Kidney epithelial cell (primary cell): ENCODE results near the gene RCOR3. TPM values are rescaled to one million over a fixed set of nuclear protein-coding genes. Genes with fewer than 3 reads are reported as not detected.
"Not testable (repeated sequence)": the region's sequence is repeated elsewhere in the genome, so short reads cannot be mapped to it uniquely, and the experiment has no call there.

Experiments
- DNase-seq: peaks from one replicate; pipeline ENCODE4 v3.0.0-alpha.2; 2010; ENCODE audit warnings: low read depth
- H3K27me3 ChIP-seq: 2 replicates; pipeline ENCODE4 v1.6.0; 2011; ENCODE audit warnings: low read length; ENCODE audit not compliant: control insufficient read depth, insufficient read depth
- H3K36me3 ChIP-seq: 2 replicates; pipeline ENCODE4 v1.5.1; 2011; ENCODE audit warnings: low read length; ENCODE audit not compliant: control insufficient read depth, insufficient read depth
- H3K4me3 ChIP-seq: 2 replicates; pipeline ENCODE4 v1.5.1; 2011; ENCODE audit warnings: low read depth, mild to moderate bottlenecking, control low read depth, low read length
- total RNA-seq: library from RNA; depleted of rRNA; stranded (reverse); fragments of >200 nt; gene quantifications from 2 replicates; pipeline ENCODE4 v1.2.3, GENCODE V29; 2015
- TF ChIP-seq, protein P1 (sequence below): IDR thresholded peaks from 2 replicates; pipeline ENCODE4 v1.5.1; 2011; ENCODE audit warnings: mild to moderate bottlenecking, moderate library complexity, low read length, control low read depth, inconsistent platforms; ENCODE audit not compliant: insufficient read depth, poor library complexity, severe bottlenecking

The RCOR3 gene
- total RNA-seq, 1 donor from 2014 or later = 29.0 TPM

DNA sequence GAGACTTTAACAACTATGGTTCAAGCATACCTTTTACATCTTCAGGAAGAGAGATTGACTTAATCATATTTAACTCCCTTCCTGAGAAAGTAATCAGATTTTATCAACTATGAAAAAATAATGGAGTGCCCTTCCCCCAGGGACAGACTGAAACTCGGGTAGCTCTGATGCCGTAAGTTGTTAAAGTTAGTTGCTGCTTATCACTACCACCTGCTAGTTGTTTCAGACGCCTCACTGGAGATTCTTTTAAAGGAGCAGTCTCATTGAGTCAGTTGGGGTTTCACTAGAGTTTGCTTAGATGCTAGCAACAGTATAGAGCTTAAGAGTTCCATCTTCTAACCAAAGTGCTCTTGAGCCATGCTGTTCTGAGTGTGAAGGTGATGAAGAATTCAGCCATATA lies 50.5 kb downstream of the RCOR3 start:
- no peak overlapping the region for H3K4me3 ChIP-seq
- DNase-seq = no peak
- no peaks in the 10 kb centered on the region for H3K27me3 ChIP-seq
- TF ChIP-seq, protein P1, sequence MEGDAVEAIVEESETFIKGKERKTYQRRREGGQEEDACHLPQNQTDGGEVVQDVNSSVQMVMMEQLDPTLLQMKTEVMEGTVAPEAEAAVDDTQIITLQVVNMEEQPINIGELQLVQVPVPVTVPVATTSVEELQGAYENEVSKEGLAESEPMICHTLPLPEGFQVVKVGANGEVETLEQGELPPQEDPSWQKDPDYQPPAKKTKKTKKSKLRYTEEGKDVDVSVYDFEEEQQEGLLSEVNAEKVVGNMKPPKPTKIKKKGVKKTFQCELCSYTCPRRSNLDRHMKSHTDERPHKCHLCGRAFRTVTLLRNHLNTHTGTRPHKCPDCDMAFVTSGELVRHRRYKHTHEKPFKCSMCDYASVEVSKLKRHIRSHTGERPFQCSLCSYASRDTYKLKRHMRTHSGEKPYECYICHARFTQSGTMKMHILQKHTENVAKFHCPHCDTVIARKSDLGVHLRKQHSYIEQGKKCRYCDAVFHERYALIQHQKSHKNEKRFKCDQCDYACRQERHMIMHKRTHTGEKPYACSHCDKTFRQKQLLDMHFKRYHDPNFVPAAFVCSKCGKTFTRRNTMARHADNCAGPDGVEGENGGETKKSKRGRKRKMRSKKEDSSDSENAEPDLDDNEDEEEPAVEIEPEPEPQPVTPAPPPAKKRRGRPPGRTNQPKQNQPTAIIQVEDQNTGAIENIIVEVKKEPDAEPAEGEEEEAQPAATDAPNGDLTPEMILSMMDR = no peak
- no peaks in the 10 kb centered on the region for H3K36me3 ChIP-seq

DNA sequence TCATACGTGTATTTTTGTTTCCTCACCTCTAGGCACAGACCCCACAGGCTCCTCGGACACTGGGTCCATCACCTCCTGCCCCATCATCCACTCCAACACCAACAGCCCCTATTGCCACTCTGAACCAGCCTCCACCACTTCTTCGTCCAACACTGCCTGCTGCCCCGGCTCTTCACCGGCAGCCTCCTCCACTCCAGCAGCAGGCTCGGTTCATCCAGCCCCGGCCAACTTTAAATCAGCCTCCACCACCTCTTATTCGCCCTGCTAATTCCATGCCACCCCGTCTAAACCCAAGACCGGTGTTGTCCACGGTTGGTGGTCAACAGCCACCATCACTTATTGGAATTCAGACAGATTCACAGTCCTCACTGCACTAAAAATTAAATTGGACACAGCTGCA lies 54.2 kb downstream of the RCOR3 start:
- H3K27me3 ChIP-seq = no peaks in the 10 kb centered on the region
- TF ChIP-seq, protein P1 = no peak
- no peak overlapping the region for H3K4me3 ChIP-seq
- no peak for DNase-seq
- no peaks in the 10 kb centered on the region for H3K36me3 ChIP-seq

DNA sequence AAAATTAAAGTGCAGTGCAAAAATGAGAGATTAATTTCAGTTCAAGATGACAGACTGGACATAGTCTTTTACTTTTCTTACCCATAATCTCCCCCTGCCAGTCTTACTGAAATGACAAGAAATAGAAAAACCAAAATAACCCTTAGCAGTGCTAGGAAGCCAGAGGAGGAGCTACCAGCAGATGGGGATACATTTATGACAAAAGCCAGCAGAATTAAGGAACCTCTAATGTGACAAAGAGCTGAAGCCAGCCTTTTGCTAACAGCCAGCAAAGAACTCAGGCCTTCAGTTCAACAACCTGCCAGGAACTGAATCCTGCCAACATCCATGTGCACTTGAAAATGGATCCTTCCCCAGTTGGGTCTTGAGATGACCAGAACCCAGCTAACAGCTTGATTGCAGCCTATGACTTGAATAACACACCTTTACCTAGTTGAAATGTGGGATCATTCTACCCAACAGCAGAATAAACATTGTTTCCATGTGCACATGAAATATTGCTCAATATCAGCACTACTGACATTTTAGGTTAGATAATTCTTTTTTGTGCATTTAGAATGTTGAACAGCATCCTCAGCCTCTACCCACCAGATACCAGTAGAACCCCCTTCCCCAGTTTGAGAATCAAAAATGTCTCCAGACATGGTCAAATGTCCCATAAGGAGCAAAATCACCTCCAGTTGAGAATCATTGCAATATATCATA lies 59.6 kb downstream of the RCOR3 start:
- Histone ChIP-seq H3K4me3 (no peak overlapping the region), H3K36me3 (no peaks in the 10 kb centered on the region), H3K27me3 (no peaks in the 10 kb centered on the region)
- TF ChIP-seq, protein P1 = no peak
- DNase-seq = no peak

DNA sequence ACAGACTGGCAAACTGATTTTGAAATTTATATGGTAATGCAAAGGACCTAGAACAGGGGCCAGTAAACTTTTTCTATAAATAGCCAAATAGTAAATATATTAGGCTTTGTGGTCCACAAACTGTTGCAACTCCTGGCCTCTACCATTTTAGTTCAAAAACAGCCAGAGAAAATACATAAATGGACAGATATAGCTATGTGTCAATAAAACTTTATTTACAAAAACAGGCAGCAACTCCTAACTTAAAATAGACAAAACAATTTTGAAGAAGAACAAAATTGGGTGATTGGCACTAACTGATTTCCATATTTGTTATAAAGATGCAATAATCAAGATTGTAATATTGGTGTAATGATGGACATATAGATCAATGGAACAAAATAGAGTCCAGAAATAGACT lies 60.7 kb downstream of the RCOR3 start:
- H3K36me3 ChIP-seq = no peaks in the 10 kb centered on the region
- TF ChIP-seq, protein P1 = no peak
- DNase-seq = no peak
- H3K27me3 ChIP-seq = no peaks in the 10 kb centered on the region
- H3K4me3 ChIP-seq = no peak overlapping the region

DNA sequence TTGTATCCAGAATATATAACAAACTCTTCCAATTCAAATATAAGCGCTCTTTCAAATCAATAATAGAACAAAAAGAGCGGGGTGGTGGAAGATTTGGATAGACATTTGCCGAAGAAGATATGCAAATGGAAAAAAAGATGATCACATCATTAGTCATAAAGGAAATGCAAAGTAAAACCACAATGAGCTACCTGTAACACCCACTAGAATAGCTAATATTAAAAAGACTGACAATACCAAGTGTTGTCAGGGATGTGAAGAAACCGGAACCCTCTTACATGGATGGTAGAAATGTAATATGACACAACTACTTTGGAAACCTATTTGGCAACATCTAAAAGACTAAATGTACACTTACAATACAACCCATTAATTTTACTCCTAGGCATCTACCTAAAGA lies 61.8 kb downstream of the RCOR3 start:
- H3K27me3 ChIP-seq = no peaks in the 10 kb centered on the region
- no peak overlapping the region for H3K4me3 ChIP-seq
- no peaks in the 10 kb centered on the region for H3K36me3 ChIP-seq
- no peak for DNase-seq
- TF ChIP-seq, protein P1 = no peak

DNA sequence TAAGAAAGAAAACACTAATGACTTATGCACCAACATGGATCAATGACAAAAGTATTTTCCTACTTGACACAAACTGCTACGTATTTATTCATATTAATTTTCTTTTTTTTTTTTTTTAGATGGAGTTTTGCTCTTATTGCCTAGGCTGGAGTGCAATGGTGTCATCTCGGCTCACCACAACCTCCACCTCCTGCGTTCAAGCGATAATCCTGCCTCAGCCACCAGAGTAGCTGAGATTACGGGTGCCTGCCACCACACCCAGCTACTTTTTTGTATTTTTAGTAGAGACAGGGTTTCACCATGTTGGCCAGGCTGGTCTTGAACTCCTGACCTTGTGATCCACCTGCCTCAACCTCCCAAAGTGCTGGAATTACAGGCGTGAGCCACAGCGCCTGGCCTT lies 62.5 kb downstream of the RCOR3 start:
- DNase-seq, H3K36me3 ChIP-seq, H3K27me3 ChIP-seq, H3K4me3 ChIP-seq: not testable (repeated sequence)
